K562 (cell line): ENCODE data around the gene TEX54. TPM values are rescaled to one million over a fixed set of nuclear protein-coding genes. Genes with fewer than 3 reads are reported as not detected.

ENCODE experiments used
- ARNT ChIP-seq, 2 experiments: fragments of 450-650 bp; IDR thresholded peaks; 2 replicates each; pipeline ENCODE4 v1.6.1; 2016; ENCODE audit warnings: mild to moderate bottlenecking in 1 of 2
- CBX2 ChIP-seq: fragments of 200-600 bp; sonication (generic); IDR thresholded peaks from one replicate; pipeline ENCODE4 v1.6.1; 2012; ENCODE audit warnings: mild to moderate bottlenecking, low read length, inconsistent platforms; ENCODE audit not compliant: insufficient read depth, poor library complexity, severe bottlenecking
- FOXP1 ChIP-seq: sonication (generic); formaldehyde crosslinking; IDR thresholded peaks from 2 replicates; pipeline ENCODE4 v1.8.0; 2022; ENCODE audit warnings: mild to moderate bottlenecking, missing genetic modification reagents
- HDAC6 ChIP-seq: IDR thresholded peaks from 2 replicates; pipeline ENCODE4 v1.6.1; 2012; ENCODE audit warnings: low read depth, mild to moderate bottlenecking, control low read depth, inconsistent platforms, low read length, moderate library complexity
- HDGF ChIP-seq: fragments of 450-650 bp; IDR thresholded peaks from 2 replicates; pipeline ENCODE4 v1.6.1; 2016
- IRF2 ChIP-seq: sonication (generic); formaldehyde crosslinking; IDR thresholded peaks from 2 replicates; pipeline ENCODE4 v1.8.1; 2022; ENCODE audit warnings: mild to moderate bottlenecking, missing genetic modification reagents
- KLF1 ChIP-seq: fragments of 450-650 bp; IDR thresholded peaks from 2 replicates; pipeline ENCODE4 v1.6.1; 2016; ENCODE audit warnings: missing genetic modification characterization, missing compliant biosample characterization
- PPARD ChIP-seq: fragments of 250-450 bp; sonication (Bioruptor Pico); IDR thresholded peaks from 2 replicates; pipeline ENCODE4 v1.8.0; 2022; ENCODE audit warnings: inconsistent platforms, mild to moderate bottlenecking, moderate library complexity
- PRPF4 ChIP-seq: fragments of 200-400 bp; formaldehyde crosslinking; IDR thresholded peaks from one replicate; pipeline ENCODE4 v1.6.1; 2017; ENCODE audit warnings: low read length, low read depth, mild to moderate bottlenecking; ENCODE audit not compliant: insufficient read depth, poor library complexity, severe bottlenecking
- PURB ChIP-seq: sonication (generic); formaldehyde crosslinking; IDR thresholded peaks from 2 replicates; pipeline ENCODE4 v1.9.0; 2021; ENCODE audit warnings: low read depth, mild to moderate bottlenecking, missing genetic modification reagents
- RBM22 ChIP-seq: fragments of 200-400 bp; formaldehyde crosslinking; IDR thresholded peaks from 2 replicates; pipeline ENCODE4 v1.6.1; 2018; ENCODE audit warnings: low read length, low read depth; ENCODE audit not compliant: poor library complexity, severe bottlenecking
- ZBTB1 ChIP-seq: sonication (generic); formaldehyde crosslinking; IDR thresholded peaks from 2 replicates; pipeline ENCODE4 v1.8.1; 2023; ENCODE audit warnings: missing genetic modification reagents, low read depth, mild to moderate bottlenecking, borderline replicate concordance
- ZC3H4 ChIP-seq: sonication (generic); formaldehyde crosslinking; IDR thresholded peaks from 2 replicates; pipeline ENCODE4 v1.9.0; 2021; ENCODE audit warnings: missing genetic modification reagents, borderline replicate concordance
- ZNF354B ChIP-seq: fragments of 250-450 bp; sonication (Bioruptor Pico); IDR thresholded peaks from 2 replicates; pipeline ENCODE4 v1.4.0; 2020
- ZNF444 ChIP-seq: fragments of 250-450 bp; sonication (Bioruptor Pico); IDR thresholded peaks from 2 replicates; pipeline ENCODE4 v1.4.0; 2020; ENCODE audit warnings: mild to moderate bottlenecking, moderate library complexity
- polyA plus RNA-seq, 8 experiments: library from polyadenylated mRNA; depleted of rRNA in 4 of 8; stranded (reverse) in 5 of 8; unstranded in 3 of 8; fragments of >200 nt; fragmentation: Nextera tagmentation in 2 of 8; fragmentation: Illumina TruSeq in 1 of 8; extraction: Ambion mirVana in 2 of 8; extraction: Trizol in 1 of 8; gene quantifications; 2 replicates each; pipeline versions ENCODE4 v1.2.1 to v1.2.3, GENCODE V29; 2011 to 2014; ENCODE audit warnings: inconsistent platforms in 1 of 8, missing spikeins in 1 of 8
- total RNA-seq, 7 experiments: library from RNA; depleted of rRNA in 6 of 7; stranded (reverse); fragments of >200 nt in 6 of 7; fragmentation: Illumina TruSeq in 2 of 7; extraction: Trizol in 2 of 7; gene quantifications; 2 replicates each; pipeline versions ENCODE4 v1.2.1 to v1.2.3, GENCODE V29; 2011 to 2021; ENCODE audit warnings: low replicate concordance in 1 of 7
- TF ChIP-seq, protein P1 (sequence below): fragments of 450-650 bp; IDR thresholded peaks from 2 replicates; pipeline ENCODE4 v1.6.1; 2017; ENCODE audit warnings: mild to moderate bottlenecking, moderate library complexity
- TF ChIP-seq, protein P2 (sequence below), 3 experiments: IDR thresholded peaks in 2 of 3; conservative IDR thresholded peaks in 1 of 3; 2 replicates each; pipeline ENCODE4 v1.5.1; 2011 to 2012; ENCODE audit warnings: low read length in 3 of 3, mild to moderate bottlenecking in 3 of 3, control low read depth in 2 of 3, improper control_type of control experiment in 1 of 3, inconsistent platforms in 1 of 3, low read depth in 1 of 3, mixed read lengths in 1 of 3, moderate library complexity in 1 of 3; ENCODE audit not compliant: insufficient read depth in 2 of 3
- TF ChIP-seq, protein P3 (sequence below), 3 experiments: fragments of 200-800 bp in 1 of 3; sonication (Bioruptor generic) in 1 of 3; sonication (generic) in 1 of 3; formaldehyde crosslinking in 1 of 3; IDR thresholded peaks; 2 replicates each; pipeline versions ENCODE4 v1.6.1 to v1.8.0; 2016 to 2022; ENCODE audit warnings: mild to moderate bottlenecking in 2 of 3, missing compliant biosample characterization in 2 of 3, missing genetic modification characterization in 2 of 3, missing genetic modification reagents in 1 of 3
- TF ChIP-seq, protein P4 (sequence below), 2 experiments: fragments of 200-800 bp in 1 of 2; sonication (Bioruptor generic) in 1 of 2; sonication (generic) in 1 of 2; formaldehyde crosslinking in 1 of 2; IDR thresholded peaks in 1 of 2; conservative IDR thresholded peaks in 1 of 2; 2 replicates each; pipeline versions ENCODE4 v1.5.0 to v1.6.1; 2016 to 2020; ENCODE audit warnings: missing compliant biosample characterization in 1 of 2, missing genetic modification characterization in 1 of 2, missing genetic modification reagents in 1 of 2
- TF ChIP-seq, protein P5 (sequence below): fragments of 250-450 bp; sonication (Bioruptor Pico); IDR thresholded peaks from 2 replicates; pipeline ENCODE4 v1.4.0; 2020

Gene TEX54
- total and polyA plus RNA-seq, 9 of the 15 experiments (the other 6 are each of a cell fraction or from before 2014, with no cell fraction given) = not detected

DNA sequence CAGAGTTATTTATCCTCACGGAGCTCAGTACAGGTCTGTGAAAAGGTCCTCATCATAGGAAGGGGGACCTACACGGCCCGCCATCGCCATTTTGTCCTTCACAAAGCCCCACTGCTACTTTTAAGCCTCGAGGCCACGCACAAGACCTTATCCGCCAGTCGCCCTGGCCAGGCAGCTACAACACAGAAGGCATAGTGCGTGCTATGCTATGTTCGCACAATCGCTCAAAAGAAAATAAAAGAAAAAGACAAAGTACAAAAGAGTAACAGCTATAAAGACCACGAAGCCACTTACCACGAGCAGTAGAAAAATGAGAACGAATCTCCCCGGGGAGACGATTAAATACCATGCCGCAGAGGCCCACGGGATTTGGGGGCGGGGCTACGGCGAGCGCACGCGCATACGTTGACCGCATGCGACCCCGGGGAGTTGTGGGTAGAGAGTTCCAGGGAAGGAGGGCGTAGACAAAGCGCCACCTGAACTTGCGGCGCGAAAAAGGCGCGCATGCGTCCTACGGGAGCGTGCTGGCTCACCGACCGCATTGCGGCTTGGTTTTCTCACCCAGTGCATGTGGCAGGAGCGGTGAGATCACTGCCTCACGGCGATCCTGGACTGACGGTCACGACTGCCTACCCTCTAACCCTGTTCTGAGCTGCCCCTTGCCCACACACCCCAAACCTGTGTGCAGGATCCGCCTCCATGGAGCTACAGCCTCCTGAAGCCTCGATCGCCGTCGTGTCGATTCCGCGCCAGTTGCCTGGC, 23.1 kb upstream of the TEX54 start (continued):
- TF ChIP-seq, protein P1, sequence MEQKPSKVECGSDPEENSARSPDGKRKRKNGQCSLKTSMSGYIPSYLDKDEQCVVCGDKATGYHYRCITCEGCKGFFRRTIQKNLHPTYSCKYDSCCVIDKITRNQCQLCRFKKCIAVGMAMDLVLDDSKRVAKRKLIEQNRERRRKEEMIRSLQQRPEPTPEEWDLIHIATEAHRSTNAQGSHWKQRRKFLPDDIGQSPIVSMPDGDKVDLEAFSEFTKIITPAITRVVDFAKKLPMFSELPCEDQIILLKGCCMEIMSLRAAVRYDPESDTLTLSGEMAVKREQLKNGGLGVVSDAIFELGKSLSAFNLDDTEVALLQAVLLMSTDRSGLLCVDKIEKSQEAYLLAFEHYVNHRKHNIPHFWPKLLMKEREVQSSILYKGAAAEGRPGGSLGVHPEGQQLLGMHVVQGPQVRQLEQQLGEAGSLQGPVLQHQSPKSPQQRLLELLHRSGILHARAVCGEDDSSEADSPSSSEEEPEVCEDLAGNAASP = no peak
- no peak for TF ChIP-seq ZNF354B (CRISPR knock-in tag)
- TF ChIP-seq, protein P2, sequence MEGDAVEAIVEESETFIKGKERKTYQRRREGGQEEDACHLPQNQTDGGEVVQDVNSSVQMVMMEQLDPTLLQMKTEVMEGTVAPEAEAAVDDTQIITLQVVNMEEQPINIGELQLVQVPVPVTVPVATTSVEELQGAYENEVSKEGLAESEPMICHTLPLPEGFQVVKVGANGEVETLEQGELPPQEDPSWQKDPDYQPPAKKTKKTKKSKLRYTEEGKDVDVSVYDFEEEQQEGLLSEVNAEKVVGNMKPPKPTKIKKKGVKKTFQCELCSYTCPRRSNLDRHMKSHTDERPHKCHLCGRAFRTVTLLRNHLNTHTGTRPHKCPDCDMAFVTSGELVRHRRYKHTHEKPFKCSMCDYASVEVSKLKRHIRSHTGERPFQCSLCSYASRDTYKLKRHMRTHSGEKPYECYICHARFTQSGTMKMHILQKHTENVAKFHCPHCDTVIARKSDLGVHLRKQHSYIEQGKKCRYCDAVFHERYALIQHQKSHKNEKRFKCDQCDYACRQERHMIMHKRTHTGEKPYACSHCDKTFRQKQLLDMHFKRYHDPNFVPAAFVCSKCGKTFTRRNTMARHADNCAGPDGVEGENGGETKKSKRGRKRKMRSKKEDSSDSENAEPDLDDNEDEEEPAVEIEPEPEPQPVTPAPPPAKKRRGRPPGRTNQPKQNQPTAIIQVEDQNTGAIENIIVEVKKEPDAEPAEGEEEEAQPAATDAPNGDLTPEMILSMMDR (IDR thresholded peaks at IDR 0.05 in 2 of 3, conservative IDR thresholded peaks at IDR 0.05 in 1 of 3; ENCODE audit: insufficient read depth in 2 of 3, low read depth in 1 of 3, low read length in 3 of 3) = no peak
- no peak for TF ChIP-seq ZNF444 (CRISPR knock-in tag)
- TF ChIP-seq PPARD (CRISPR knock-in tag) = no peak
- 0 out of 2 replicates have a peak, but pooled peaks have one; percentile 80 for TF ChIP-seq HDAC6
- TF ChIP-seq, protein P3, sequence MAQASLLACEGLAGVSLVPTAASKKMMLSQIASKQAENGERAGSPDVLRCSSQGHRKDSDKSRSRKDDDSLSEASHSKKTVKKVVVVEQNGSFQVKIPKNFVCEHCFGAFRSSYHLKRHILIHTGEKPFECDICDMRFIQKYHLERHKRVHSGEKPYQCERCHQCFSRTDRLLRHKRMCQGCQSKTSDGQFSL (CRISPR knock-in tag; IDR thresholded peaks at IDR 0.05) = peak; percentile 62; the same call in 1 of the 2 replicates
- TF ChIP-seq, protein P3 (tag; IDR thresholded peaks at IDR 0.05) = no peak
- no peak for TF ChIP-seq IRF2 (CRISPR knock-in tag)
- peak; percentile 71; the same call in 1 of the 2 replicates for TF ChIP-seq ZBTB1 (CRISPR knock-in tag)
- TF ChIP-seq ZC3H4 (CRISPR knock-in tag) = no peak; the same call in 1 of the 2 replicates
- TF ChIP-seq PURB (CRISPR knock-in tag) = no peak
- TF ChIP-seq HDGF = no peak
- TF ChIP-seq ARNT (IDR thresholded peaks at IDR 0.05) = peak; percentile 46 to 93
- TF ChIP-seq FOXP1 (CRISPR knock-in tag) = peak; percentile 48
- TF ChIP-seq, protein P4, sequence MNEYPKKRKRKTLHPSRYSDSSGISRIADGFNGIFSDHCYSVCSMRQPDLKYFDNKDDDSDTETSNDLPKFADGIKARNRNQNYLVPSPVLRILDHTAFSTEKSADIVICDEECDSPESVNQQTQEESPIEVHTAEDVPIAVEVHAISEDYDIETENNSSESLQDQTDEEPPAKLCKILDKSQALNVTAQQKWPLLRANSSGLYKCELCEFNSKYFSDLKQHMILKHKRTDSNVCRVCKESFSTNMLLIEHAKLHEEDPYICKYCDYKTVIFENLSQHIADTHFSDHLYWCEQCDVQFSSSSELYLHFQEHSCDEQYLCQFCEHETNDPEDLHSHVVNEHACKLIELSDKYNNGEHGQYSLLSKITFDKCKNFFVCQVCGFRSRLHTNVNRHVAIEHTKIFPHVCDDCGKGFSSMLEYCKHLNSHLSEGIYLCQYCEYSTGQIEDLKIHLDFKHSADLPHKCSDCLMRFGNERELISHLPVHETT (CRISPR knock-in tag; conservative IDR thresholded peaks at IDR 0.05 in 1 of 2, IDR thresholded peaks at IDR 0.05 in 1 of 2) = no peak
- TF ChIP-seq, protein P5, sequence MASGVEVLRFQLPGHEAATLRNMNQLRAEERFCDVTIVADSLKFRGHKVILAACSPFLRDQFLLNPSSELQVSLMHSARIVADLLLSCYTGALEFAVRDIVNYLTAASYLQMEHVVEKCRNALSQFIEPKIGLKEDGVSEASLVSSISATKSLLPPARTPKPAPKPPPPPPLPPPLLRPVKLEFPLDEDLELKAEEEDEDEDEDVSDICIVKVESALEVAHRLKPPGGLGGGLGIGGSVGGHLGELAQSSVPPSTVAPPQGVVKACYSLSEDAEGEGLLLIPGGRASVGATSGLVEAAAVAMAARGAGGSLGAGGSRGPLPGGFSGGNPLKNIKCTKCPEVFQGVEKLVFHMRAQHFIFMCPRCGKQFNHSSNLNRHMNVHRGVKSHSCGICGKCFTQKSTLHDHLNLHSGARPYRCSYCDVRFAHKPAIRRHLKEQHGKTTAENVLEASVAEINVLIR = no peak
- TF ChIP-seq RBM22 = no peak
- no peak for TF ChIP-seq CBX2
- TF ChIP-seq PRPF4 = peak; percentile 66
- no peak for TF ChIP-seq KLF1 (tag)
